Mucosa of stomach (tissue), 1 donor: ENCODE measurements around the gene EPHA1.

Experiments
- H3K27me3 ChIP-seq: one replicate; pipeline ENCODE4 v1.7.0; 2013; ENCODE audit warnings: mild to moderate bottlenecking, low read length; ENCODE audit not compliant: control insufficient read depth, insufficient read depth
- H3K36me3 ChIP-seq: one replicate; pipeline ENCODE4 v1.7.0; 2013; ENCODE audit warnings: low read length; ENCODE audit not compliant: control insufficient read depth, insufficient read depth
- H3K4me1 ChIP-seq: one replicate; pipeline ENCODE4 v1.7.0; 2013; ENCODE audit warnings: mild to moderate bottlenecking, low read length; ENCODE audit not compliant: control insufficient read depth, insufficient read depth
- H3K4me3 ChIP-seq: one replicate; pipeline ENCODE4 v1.7.0; 2013; ENCODE audit warnings: low read length
- H3K9ac ChIP-seq: one replicate; pipeline ENCODE4 v1.7.0; 2013; ENCODE audit warnings: mild to moderate bottlenecking, low read length, moderate library complexity
- H3K9me3 ChIP-seq: one replicate; pipeline ENCODE4 v1.7.0; 2013; ENCODE audit warnings: mild to moderate bottlenecking, low read length, moderate library complexity; ENCODE audit not compliant: control insufficient read depth
- donor health status: Pancreatic carcinoma.

The EPHA1 gene

DNA sequence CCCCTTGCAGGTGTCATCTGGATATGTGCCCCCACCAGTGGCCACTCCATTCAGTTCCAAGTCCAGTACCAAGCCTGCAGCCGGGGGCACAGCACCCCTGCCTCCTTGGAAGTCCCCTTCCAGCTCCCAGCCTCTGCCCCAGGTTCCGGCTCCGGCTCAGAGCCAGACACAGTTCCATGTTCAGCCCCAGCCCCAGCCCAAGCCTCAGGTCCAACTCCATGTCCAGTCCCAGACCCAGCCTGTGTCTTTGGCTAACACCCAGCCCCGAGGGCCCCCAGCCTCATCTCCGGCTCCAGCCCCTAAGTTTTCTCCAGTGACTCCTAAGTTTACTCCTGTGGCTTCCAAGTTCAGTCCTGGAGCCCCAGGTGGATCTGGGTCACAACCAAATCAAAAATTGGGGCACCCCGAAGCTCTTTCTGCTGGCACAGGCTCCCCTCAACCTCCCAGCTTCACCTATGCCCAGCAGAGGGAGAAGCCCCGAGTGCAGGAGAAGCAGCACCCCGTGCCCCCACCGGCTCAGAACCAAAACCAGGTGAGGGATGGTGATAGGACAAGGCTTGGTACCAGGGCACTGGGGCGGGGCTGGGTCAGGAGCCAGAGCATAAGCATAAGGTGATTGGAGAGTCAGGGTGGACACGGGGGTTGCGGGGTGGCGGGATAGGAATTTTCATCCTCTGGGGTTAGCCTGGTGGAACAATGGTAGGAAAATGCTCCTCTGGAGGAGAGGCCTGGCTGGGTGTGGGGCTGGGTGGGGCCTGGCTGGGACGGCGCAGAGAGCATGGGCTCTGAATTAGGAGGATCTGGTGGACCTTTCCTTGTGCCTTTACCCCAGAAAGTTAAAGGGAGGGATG is 25.6 kb downstream of the EPHA1 start:
- H3K27me3 ChIP-seq, result no peaks in the 10 kb centered on the region
- no peaks in the 10 kb centered on the region for H3K9me3 ChIP-seq
- H3K9ac ChIP-seq, result peak overlapping the region; percentile 100
- no peaks in the 10 kb centered on the region for H3K36me3 ChIP-seq
- H3K4me1 ChIP-seq, result peaks cover 28% of the 10 kb centered on the region
- H3K4me3 ChIP-seq, result peak overlapping the region; percentile 78

DNA sequence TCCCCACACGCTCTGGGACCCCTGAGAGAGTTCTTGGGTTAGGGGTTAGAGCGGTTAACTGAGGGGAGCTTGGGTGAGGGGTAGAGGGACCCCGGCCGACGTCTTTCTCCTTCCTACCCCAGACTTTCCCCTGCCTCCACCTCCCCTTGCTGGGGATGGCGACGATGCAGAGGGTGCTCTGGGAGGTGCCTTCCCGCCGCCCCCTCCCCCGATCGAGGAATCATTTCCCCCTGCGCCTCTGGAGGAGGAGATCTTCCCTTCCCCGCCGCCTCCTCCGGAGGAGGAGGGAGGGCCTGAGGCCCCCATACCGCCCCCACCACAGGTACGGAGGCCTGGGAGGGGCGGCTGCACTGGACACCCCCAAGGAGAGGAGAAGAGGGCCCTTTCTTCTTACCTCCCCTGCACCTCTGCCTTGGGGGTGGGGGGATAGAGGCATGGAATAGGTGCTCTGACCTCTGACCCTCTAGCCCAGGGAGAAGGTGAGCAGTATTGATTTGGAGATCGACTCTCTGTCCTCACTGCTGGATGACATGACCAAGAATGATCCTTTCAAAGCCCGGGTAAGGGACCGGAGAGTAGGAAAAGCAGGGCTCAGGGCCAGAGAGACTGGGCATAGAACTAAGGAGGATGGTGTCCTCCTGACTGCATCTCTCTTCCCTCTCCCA is 26.4 kb downstream of the EPHA1 start:
- Histone ChIP-seq H3K9me3 (no peaks in the 10 kb centered on the region), H3K36me3 (no peaks in the 10 kb centered on the region), H3K4me3 (peak overlapping the region; percentile 78), H3K4me1 (peaks cover 27% of the 10 kb centered on the region), H3K9ac (peak overlapping the region; percentile 100), H3K27me3 (no peaks in the 10 kb centered on the region)

DNA sequence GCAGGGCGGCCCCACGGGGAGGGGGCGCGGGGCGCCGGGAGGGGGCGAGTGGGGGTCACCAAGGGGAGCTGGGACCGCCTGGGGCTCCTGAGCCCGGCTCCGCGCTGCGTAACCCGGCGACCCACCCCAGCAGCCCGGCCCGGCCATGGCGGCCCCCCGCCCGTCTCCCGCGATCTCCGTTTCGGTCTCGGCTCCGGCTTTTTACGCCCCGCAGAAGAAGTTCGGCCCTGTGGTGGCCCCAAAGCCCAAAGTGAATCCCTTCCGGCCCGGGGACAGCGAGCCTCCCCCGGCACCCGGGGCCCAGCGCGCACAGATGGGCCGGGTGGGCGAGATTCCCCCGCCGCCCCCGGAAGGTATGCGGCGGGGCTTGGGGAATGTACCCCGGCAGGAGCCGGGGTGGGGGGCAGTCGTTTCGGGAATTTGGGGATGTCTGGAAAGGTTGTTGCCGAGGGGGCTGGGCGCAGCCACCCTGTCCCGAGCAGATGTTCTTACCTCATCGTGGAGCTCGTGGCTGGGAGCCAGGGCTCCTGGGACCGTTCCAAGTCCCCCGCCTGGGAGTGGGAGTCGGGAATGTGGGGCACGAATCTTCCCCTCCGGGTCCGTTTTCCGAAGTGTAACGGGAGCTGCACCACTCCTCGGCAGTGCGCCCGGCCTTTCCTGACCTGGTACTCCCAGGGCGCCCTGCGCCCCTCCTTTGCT is 27.1 kb downstream of the EPHA1 start:
- peak overlapping the region; percentile 100 for H3K9ac ChIP-seq
- peak overlapping the region; percentile 78 for H3K4me3 ChIP-seq
- no peaks in the 10 kb centered on the region for H3K36me3 ChIP-seq
- H3K27me3 ChIP-seq, result no peaks in the 10 kb centered on the region
- H3K9me3 ChIP-seq, result no peaks in the 10 kb centered on the region
- peaks cover 20% of the 10 kb centered on the region for H3K4me1 ChIP-seq

DNA sequence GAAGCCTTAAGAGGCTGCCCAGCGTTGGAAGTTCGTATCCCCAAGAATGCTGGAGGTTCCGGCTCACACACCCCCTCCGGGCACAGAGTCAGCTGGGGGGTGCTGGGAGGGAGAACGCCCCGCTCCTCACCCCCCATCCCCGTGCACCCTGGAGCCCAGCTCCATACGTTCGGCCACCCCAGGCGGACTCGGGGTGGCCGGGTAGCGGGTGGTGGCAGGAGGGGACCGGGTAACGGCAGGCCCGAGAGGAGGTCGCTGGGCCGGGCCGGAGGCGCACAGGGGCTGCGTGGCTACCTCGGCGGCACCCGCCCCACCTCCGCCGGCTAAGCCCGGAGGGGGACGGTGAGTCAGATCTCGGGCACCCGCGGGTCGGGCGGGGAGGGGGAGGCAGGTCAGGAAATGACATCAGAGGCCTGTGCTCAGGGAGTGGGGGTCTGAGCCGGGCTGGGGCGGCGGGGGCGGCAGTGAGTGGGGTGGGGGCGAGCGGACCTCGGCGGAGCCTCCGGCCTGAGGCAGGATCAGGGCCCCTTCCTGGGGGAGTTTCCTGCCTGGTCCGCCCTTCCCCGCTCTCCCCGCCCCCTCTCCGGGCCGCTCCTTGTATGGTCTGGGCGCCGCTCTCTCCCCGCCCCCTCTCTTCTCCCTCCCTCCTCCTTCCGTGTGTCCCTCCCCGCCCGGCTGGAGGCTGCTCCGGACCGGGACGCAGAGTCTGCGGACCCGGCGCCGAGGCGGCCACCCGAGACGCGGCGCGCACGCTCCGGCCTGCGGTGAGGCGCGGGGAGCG is 27.8 kb downstream of the EPHA1 start, which contains the start of gene ZYX:
Gene ZYX, plus strand, starts transcription at position 700 of the 781 bp plus-strand sequence. CDS start 227 bp downstream, outside the sequence.
- Histone ChIP-seq H3K27me3 (no peaks in the 10 kb centered on the region), H3K4me1 (peaks cover 20% of the 10 kb centered on the region), H3K36me3 (no peaks in the 10 kb centered on the region), H3K9ac (peak within 1 kb of the TSS; percentile 100), H3K9me3 (no peaks in the 10 kb centered on the region), H3K4me3 (peak within 1 kb of the TSS; percentile 91)

DNA sequence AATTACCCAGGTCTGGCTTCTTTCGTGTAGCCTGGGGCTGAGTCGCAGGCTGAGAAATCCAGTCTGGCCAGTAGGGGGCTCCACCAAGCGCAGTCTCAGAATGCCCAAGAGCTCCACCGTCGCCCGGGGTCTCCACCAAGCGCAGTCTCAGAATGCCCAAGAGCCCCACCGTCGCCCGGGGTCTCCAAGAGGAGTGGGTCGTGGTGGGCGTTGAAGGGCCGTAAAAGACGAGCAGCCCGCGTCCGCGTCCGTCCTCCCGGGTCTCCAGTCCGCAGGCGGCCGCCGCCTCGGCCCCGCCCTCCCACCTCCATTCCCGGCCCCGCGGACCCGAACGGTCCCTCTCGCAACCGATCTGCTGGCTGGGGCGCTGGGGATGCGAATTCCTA is 28.4 kb downstream of the EPHA1 start:
- H3K4me1 ChIP-seq, result peaks cover 20% of the 10 kb centered on the region

DNA sequence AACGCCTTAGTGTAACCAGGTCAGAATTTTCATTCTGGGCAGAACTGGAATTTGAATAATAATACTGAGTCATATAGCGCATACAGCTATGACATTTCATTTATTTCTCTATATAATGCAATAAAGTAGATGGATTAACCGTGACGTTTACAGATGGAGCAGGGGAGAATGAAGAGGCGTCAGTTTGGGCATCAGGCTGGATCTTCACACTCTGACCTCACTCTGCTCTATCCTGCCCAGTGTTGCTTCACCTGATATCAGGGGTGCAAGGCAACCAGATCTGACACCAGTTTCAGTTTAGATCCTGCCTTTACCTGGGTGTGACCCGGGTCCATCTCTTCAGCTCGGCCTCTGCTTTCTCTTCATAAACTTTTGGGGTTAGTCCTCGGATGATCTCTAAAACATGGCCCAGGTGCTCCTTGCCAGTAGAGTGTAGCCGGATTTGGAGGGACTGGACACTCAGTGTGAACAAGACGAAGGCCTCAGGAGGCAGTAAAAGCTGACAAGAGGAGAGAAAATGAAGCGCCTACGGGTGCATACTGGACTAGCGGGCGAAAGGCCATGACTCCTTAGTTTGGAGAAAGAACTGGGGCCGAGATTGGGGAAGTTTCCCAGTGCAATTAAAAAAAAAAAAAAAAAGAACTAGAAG is 28.9 kb downstream of the EPHA1 start:
- Histone ChIP-seq H3K4me1 (peaks cover 20% of the 10 kb centered on the region), H3K36me3 (no peaks in the 10 kb centered on the region), H3K4me3 (peak overlapping the region; percentile 91), H3K9me3 (no peaks in the 10 kb centered on the region), H3K9ac (peak overlapping the region; percentile 100), H3K27me3 (no peaks in the 10 kb centered on the region)

More for the DNA sequence above, 28.4 kb downstream of the EPHA1 start:
- Histone ChIP-seq H3K9ac (peak overlapping the region; percentile 100), H3K9me3 (no peaks in the 10 kb centered on the region), H3K27me3 (no peaks in the 10 kb centered on the region), H3K36me3 (no peaks in the 10 kb centered on the region), H3K4me3 (peak overlapping the region; percentile 91)

DNA sequence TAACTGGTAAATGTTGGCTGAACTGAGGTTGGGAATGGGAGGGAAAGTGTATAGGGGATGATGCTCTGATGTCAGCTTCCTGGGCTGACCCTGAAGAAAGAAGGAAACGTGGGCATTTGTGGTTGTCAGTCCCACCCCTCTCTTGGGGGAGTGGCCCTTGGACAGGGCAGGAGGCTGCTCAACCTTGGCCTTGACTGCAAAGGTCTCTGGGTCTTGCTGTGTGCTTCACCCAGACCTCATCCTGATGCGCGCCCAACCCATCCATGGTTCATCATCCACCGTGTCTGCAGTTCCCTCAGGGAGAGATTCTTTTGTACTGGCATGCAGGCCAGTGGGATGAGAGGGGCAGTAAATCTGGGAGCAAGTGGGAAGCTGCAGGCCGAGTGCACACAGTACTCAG is 32.3 kb downstream of the EPHA1 start:
- Histone ChIP-seq H3K4me3 (no peak overlapping the region), H3K4me1 (peaks cover 16% of the 10 kb centered on the region), H3K27me3 (no peaks in the 10 kb centered on the region), H3K9me3 (no peaks in the 10 kb centered on the region), H3K9ac (no peak overlapping the region), H3K36me3 (no peaks in the 10 kb centered on the region)

DNA sequence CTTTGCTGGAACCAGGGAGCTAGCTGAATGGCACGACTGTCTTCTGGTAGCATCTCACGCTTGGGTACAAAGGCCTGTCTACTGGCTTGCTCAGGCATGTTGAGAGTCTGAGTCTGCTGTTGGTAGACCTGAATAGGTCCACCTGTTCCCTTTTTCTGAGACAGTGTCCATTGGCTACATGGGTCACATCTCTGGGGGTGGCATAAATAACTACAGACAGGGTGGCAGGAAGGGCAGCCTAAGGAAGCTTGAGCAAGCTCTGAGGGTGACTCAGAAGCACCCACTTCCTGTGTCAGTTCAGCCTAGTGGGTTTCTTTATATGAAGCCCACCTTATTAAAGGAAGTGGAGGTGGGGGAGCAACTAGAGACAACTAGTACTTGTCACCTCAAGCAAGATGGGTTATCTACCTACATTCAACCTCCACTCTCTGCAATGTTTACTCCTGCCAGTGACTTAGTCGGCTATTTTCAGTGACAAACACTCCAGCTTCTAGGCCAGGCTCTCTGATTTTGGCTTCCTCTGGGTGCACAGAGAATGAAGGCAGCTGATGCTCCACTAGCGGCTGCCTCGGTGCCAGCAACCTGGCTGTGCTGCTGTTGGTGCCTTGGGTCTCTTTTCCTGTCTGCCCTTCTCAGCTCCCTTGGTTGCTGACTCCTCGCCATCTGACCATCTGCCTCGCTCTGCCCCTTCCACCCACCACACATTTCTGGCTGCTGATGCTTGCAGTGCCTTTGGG is 33.2 kb downstream of the EPHA1 start:
- H3K4me1 ChIP-seq, result peaks cover 16% of the 10 kb centered on the region
- H3K27me3 ChIP-seq, result no peaks in the 10 kb centered on the region
- no peak overlapping the region for H3K9ac ChIP-seq
- no peaks in the 10 kb centered on the region for H3K9me3 ChIP-seq
- no peak overlapping the region for H3K4me3 ChIP-seq
- no peaks in the 10 kb centered on the region for H3K36me3 ChIP-seq

DNA sequence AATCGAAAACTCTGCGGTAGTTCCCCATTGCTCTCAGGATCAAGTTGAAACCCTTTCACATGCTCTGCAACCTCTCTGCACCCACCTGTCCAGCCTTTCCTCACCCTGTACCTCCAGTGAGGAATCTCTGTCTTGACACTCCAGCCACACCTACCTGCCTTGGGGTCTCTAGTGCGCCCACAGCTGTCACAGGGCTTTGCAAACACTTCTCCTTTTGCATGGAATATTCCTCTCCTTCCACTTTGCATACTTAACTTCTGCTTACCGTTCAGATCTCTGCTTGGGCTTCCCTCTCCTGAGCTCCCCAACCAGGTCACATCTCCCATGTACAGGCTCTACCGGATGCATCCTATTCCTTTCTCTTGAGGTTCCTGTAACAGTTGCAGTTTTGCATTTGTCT is 34.1 kb downstream of the EPHA1 start:
- no peaks in the 10 kb centered on the region for H3K36me3 ChIP-seq
- H3K4me3 ChIP-seq, result no peak overlapping the region
- H3K9ac ChIP-seq, result no peak overlapping the region
- no peaks in the 10 kb centered on the region for H3K27me3 ChIP-seq
- H3K4me1 ChIP-seq, result peaks cover 11% of the 10 kb centered on the region
- no peaks in the 10 kb centered on the region for H3K9me3 ChIP-seq

DNA sequence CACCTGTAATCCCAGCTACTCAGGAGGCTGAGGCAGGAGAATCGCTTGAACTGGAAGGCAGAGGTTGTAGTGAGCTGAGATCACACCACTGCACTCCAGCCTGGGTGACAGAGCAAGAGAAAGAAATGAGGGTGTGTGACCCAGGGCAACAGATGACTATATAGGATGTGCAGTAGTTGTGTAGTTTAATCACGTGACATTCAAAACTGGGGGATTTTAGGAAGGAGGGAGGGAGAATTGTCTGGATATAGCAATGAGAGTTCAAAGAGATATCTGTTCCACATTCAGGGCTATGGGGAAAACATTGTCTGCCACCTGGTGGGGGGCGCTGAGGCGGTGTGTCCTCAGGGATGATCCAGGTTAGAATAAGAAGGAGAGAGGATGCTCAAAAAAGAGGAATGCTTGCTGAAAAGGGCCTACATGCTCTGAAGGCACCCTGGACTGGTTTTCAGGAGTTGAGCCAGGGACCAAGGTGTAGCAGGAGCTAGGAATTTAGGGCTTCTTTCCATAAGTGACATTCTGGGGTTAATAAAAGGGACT is 35.3 kb downstream of the EPHA1 start:
- Histone ChIP-seq H3K36me3 (no peaks in the 10 kb centered on the region), H3K4me3 (no peak overlapping the region), H3K4me1 (peaks cover 10% of the 10 kb centered on the region), H3K9me3 (no peaks in the 10 kb centered on the region), H3K27me3 (no peaks in the 10 kb centered on the region), H3K9ac (no peak overlapping the region)
